PC-9 (cell line): Measurements from ENCODE around the gene UVSSA.

Source experiments
- EZH2 ChIP-seq: fragments of 200-600 bp; sonication (generic); IDR thresholded peaks from 2 replicates; pipeline ENCODE4 v1.8.0; 2017; ENCODE audit warnings: antibody characterized with exemption, low read depth
- TF ChIP-seq, protein P1 (sequence below): fragments of 200-600 bp; sonication (generic); conservative IDR thresholded peaks from 2 replicates; pipeline ENCODE4 v1.6.1; 2017; ENCODE audit warnings: mixed run types, antibody characterized with exemption, mild to moderate bottlenecking, moderate library complexity

DNA sequence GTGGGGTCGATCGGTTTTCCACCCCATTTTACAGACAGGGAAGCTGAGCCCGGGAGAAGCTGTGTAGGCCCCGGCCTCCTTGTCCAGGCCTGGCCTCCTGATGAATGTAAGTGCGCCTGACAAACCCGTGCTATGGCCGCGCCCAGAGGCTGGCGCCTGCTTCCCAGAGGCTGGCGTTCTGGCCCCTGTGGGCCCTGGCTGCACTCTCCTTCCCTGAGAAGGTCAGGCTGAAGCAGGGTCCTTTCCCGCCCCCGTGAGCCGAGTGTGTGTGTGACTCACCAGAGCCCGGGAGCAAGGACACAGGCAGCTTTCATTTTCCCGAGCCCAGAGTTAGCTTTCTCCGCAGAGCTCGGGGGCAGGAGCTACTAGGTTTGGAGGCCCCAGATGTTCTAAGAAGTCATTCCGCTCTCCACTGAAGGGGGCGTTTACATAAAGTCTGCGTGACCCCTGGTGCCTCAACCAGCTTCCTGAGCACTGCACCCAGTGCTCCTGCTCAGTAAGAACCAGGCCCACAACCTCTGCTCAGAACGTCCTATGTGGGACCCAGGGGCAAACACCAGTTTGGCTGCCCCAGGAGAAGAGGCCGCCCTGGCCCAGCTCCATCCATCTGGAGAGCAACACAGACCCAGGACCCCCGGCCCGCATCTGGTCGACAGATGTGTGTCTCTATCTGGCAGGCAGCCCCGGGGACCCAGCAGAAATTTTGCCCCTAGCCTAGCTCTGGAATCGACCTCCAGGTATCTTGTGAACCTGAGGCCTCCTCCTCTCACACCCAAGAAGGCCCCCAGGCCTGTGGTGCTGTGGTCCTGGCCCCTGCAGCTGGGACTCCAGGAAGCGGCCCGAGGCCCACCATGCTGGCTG is 13.6 kb downstream of the UVSSA start:
- TF ChIP-seq, protein P1, sequence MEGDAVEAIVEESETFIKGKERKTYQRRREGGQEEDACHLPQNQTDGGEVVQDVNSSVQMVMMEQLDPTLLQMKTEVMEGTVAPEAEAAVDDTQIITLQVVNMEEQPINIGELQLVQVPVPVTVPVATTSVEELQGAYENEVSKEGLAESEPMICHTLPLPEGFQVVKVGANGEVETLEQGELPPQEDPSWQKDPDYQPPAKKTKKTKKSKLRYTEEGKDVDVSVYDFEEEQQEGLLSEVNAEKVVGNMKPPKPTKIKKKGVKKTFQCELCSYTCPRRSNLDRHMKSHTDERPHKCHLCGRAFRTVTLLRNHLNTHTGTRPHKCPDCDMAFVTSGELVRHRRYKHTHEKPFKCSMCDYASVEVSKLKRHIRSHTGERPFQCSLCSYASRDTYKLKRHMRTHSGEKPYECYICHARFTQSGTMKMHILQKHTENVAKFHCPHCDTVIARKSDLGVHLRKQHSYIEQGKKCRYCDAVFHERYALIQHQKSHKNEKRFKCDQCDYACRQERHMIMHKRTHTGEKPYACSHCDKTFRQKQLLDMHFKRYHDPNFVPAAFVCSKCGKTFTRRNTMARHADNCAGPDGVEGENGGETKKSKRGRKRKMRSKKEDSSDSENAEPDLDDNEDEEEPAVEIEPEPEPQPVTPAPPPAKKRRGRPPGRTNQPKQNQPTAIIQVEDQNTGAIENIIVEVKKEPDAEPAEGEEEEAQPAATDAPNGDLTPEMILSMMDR = no peak
- TF ChIP-seq EZH2 = no peak
